GOT3 (cell line): ENCODE measurements around the gene KDM4C.

Experiments used
- DNase-seq: peaks from one replicate; lab custom pipeline; 2025; ENCODE audit warnings: mixed read lengths; lab: John Stamatoyannopoulos, UW

KDM4C gene

GRCh38 chr9:6904371-6904770, 146.6 kb downstream of the KDM4C start:
- DNase-seq, result no peak

- no peak for DNase-seq
These were observed 148.1 kb downstream of the KDM4C start for GRCh38 chr9:6905850-6906375.

GRCh38 chr9:6907772-6908381, 150.1 kb downstream of the KDM4C start:
- DNase-seq, result no peak

- no peak for DNase-seq
These were observed 151.4 kb downstream of the KDM4C start for GRCh38 chr9:6909181-6909580.

- no peak for DNase-seq
These were observed 152.3 kb downstream of the KDM4C start for GRCh38 chr9:6910032-6910431.

GRCh38 chr9:6910497-6910896, 152.7 kb downstream of the KDM4C start:
- no peak for DNase-seq

GRCh38 chr9:6911901-6912638, 154.3 kb downstream of the KDM4C start:
- DNase-seq, result no peak

- no peak for DNase-seq
These were observed 157.9 kb downstream of the KDM4C start for GRCh38 chr9:6915635-6916034.

- no peak for DNase-seq
These were observed 159.4 kb downstream of the KDM4C start for GRCh38 chr9:6917162-6917561.

- no peak for DNase-seq
These were observed 162.3 kb downstream of the KDM4C start for GRCh38 chr9:6920041-6920440.

GRCh38 chr9:6921315-6921714, 163.5 kb downstream of the KDM4C start:
- DNase-seq, result no peak

- DNase-seq, result no peak
These were observed 164.4 kb downstream of the KDM4C start for GRCh38 chr9:6922124-6922676.

- DNase-seq, result no peak
These were observed 164.9 kb downstream of the KDM4C start for GRCh38 chr9:6922680-6923079.

- no peak for DNase-seq
These were observed 165.3 kb downstream of the KDM4C start for GRCh38 chr9:6923086-6923485.

- DNase-seq, result no peak
These were observed 166.4 kb downstream of the KDM4C start for GRCh38 chr9:6924149-6924548.

GRCh38 chr9:6924988-6925563, 167.3 kb downstream of the KDM4C start:
- DNase-seq, result no peak

GRCh38 chr9:6925836-6926235, 168.1 kb downstream of the KDM4C start:
- DNase-seq, result no peak

- no peak for DNase-seq
These were observed 168.7 kb downstream of the KDM4C start for GRCh38 chr9:6926436-6926835.

- DNase-seq, result no peak
These were observed 170.1 kb downstream of the KDM4C start for GRCh38 chr9:6927838-6928237.

- no peak for DNase-seq
These were observed 171.1 kb downstream of the KDM4C start for GRCh38 chr9:6928863-6929262.

GRCh38 chr9:6929441-6930215, 171.9 kb downstream of the KDM4C start:
- no peak for DNase-seq

GRCh38 chr9:6930827-6931226, 173.1 kb downstream of the KDM4C start:
- no peak for DNase-seq
